VCaP (cell line): ENCODE measurements around the gene RAPGEF5.

Experiments
- H3K27ac ChIP-seq: fragments of 450-650 bp; 2 replicates; pipeline ENCODE4 v1.5.1; 2017
- TF ChIP-seq, protein P1 (sequence below): fragments of 450-650 bp; conservative IDR thresholded peaks from 2 replicates; pipeline ENCODE4 v1.5.1; 2017; ENCODE audit warnings: mild to moderate bottlenecking, moderate library complexity

RAPGEF5 gene

DNA sequence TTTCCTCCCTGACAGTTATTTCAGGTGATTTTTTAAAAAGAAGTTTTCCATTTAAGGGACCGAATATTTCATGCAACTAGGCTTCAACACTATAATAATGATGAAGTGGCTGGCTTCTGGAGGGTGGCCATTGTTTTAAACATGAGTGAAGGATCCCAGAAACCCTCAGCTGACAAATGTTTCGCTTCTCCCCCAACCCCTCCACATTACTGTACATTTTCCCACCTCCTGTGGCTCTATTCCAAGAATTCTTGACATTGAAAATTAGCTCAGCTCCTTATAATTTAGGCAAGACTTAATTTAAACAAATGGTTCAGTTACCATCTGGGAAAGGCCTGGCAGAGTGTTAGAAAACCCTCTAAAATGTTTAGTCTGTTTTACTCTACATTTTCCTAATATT, 281.4 kb downstream of the RAPGEF5 start:
- no peak overlapping the region for H3K27ac ChIP-seq
- TF ChIP-seq, protein P1, sequence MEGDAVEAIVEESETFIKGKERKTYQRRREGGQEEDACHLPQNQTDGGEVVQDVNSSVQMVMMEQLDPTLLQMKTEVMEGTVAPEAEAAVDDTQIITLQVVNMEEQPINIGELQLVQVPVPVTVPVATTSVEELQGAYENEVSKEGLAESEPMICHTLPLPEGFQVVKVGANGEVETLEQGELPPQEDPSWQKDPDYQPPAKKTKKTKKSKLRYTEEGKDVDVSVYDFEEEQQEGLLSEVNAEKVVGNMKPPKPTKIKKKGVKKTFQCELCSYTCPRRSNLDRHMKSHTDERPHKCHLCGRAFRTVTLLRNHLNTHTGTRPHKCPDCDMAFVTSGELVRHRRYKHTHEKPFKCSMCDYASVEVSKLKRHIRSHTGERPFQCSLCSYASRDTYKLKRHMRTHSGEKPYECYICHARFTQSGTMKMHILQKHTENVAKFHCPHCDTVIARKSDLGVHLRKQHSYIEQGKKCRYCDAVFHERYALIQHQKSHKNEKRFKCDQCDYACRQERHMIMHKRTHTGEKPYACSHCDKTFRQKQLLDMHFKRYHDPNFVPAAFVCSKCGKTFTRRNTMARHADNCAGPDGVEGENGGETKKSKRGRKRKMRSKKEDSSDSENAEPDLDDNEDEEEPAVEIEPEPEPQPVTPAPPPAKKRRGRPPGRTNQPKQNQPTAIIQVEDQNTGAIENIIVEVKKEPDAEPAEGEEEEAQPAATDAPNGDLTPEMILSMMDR: no peak

DNA sequence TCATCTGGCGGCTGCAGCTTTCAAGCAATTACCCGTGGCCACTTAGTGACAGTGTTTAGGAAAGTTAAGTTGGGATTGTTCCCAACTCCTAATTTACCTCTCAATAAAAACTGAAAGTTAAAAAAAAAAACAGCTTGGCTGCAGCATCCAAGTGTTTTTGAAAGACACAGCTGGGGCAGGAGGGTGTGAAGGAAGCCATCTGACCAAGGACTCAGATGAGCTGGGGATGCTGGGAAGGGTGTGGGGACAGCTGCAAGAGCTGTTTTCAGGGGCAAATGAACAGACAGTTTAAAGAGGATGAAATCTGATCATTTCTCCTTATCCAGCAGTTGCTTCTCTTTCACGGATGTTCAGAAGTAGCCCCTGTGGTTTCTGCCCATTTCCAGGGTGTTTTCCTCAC, 282.1 kb downstream of the RAPGEF5 start:
- TF ChIP-seq, protein P1: no peak
- no peak overlapping the region for H3K27ac ChIP-seq
